Measurements from ENCODE around the gene CDC42BPB. TPM values are rescaled to one million over a fixed set of nuclear protein-coding genes. Genes with fewer than 3 reads are reported as not detected.
A peak's percentile ranks its signal among the peaks of the same experiment; 100 is the strongest.

Gene CDC42BPB
- total RNA-seq, 1 experiment from 2014 or later = 96.9 TPM

- TF ChIP-seq IRF2 (CRISPR knock-in tag; IDR thresholded peaks at IDR 0.05; ENCODE audit: borderline replicate concordance, low read depth) (no peak), ZNF219 (CRISPR knock-in tag; IDR thresholded peaks at IDR 0.05; ENCODE audit: borderline replicate concordance) (no peak), ETV6 (CRISPR knock-in tag; IDR thresholded peaks at IDR 0.05) (no peak)
- TF ChIP-seq, protein P1, sequence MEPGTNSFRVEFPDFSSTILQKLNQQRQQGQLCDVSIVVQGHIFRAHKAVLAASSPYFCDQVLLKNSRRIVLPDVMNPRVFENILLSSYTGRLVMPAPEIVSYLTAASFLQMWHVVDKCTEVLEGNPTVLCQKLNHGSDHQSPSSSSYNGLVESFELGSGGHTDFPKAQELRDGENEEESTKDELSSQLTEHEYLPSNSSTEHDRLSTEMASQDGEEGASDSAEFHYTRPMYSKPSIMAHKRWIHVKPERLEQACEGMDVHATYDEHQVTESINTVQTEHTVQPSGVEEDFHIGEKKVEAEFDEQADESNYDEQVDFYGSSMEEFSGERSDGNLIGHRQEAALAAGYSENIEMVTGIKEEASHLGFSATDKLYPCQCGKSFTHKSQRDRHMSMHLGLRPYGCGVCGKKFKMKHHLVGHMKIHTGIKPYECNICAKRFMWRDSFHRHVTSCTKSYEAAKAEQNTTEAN (CRISPR knock-in tag; IDR thresholded peaks at IDR 0.05) = no peak
Observed at GRCh38 chr14:102977475-102977874, 79.9 kb downstream of the CDC42BPB start (continued).

DNA sequence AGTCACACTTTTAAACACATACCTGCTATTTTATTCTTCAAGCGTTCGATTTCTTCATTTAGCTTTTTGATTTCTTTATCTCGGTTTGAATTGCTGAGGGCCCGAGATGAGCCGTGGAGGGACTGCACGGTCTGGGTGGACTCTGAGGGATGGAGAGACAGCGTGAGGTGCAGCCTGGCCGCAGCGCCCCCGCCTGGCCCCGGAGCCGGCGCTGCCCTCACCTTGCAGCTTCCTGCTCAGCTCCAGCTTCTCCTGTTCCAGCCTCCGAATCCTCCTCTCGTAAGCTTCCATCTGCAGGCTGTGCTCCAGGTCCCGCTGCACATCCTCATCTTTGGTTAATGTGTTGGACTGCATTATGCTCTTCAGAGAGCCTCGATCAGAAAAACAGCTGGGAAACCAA lies 81.7 kb downstream of the CDC42BPB start:
- POLR2A ChIA-PET = interaction anchor here (0.6 to 1.1 kb wide), 2 partner anchors 14 to 279 kb away, joined by 3 to 4 read pairs; no protein-coding TSS in a partner anchor
- no peak overlapping the region for H3K4me3 Mint-ChIP-seq

DNA sequence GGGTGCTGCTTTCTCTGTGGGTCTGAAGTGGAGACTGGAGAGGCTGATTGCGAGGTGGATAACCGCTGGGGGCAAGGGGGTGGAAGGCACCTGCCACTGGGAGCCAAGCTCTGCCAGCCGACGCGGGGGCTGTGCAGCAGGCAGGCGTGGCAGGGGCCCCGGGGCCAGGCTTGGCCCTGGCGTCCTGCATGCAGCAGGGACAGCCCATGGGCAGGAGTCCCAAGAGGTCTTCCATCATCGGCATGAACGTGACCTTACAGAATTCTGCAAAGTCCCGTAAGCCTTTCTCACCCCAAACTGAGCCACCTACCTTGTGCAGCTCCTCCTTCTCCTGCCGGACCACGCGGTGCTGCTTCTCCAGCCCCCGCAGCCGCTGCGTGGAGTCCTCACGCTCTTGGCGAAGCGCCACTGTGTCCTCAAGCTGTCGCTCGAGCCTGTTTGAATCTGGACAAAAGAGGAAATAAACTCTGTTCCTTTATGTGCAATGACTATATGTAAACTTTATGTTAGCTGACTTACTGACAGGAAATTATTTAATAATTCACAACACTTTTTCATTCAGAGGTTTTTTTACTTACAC lies 83.6 kb downstream of the CDC42BPB start:
- TF ChIP-seq PRRX2 (CRISPR knock-in tag; IDR thresholded peaks at IDR 0.05) (no peak), GTF2I (CRISPR knock-in tag; conservative IDR thresholded peaks at IDR 0.05) (no peak), NFE2L1 (CRISPR knock-in tag; IDR thresholded peaks at IDR 0.05) (no peak), ZNF423 (CRISPR knock-in tag; IDR thresholded peaks at IDR 0.05) (no peak), FOXJ3 (CRISPR knock-in tag; IDR thresholded peaks at IDR 0.05; ENCODE audit: borderline replicate concordance) (no peak), CBFB (CRISPR knock-in tag; IDR thresholded peaks at IDR 0.05; ENCODE audit: low read depth) (no peak)
- TF ChIP-seq, protein P2, sequence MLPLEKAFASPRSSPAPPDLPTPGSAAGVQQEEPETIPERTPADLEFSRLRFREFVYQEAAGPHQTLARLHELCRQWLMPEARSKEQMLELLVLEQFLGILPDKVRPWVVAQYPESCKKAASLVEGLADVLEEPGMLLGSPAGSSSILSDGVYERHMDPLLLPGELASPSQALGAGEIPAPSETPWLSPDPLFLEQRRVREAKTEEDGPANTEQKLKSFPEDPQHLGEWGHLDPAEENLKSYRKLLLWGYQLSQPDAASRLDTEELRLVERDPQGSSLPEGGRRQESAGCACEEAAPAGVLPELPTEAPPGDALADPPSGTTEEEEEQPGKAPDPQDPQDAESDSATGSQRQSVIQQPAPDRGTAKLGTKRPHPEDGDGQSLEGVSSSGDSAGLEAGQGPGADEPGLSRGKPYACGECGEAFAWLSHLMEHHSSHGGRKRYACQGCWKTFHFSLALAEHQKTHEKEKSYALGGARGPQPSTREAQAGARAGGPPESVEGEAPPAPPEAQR (CRISPR knock-in tag; IDR thresholded peaks at IDR 0.05) = no peak
- TF ChIP-seq, protein P3, sequence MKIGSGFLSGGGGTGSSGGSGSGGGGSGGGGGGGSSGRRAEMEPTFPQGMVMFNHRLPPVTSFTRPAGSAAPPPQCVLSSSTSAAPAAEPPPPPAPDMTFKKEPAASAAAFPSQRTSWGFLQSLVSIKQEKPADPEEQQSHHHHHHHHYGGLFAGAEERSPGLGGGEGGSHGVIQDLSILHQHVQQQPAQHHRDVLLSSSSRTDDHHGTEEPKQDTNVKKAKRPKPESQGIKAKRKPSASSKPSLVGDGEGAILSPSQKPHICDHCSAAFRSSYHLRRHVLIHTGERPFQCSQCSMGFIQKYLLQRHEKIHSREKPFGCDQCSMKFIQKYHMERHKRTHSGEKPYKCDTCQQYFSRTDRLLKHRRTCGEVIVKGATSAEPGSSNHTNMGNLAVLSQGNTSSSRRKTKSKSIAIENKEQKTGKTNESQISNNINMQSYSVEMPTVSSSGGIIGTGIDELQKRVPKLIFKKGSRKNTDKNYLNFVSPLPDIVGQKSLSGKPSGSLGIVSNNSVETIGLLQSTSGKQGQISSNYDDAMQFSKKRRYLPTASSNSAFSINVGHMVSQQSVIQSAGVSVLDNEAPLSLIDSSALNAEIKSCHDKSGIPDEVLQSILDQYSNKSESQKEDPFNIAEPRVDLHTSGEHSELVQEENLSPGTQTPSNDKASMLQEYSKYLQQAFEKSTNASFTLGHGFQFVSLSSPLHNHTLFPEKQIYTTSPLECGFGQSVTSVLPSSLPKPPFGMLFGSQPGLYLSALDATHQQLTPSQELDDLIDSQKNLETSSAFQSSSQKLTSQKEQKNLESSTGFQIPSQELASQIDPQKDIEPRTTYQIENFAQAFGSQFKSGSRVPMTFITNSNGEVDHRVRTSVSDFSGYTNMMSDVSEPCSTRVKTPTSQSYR (CRISPR knock-in tag; IDR thresholded peaks at IDR 0.05) = no peak
- Mint-ChIP-seq H3K27ac (no peak overlapping the region), H3K27me3 (ENCODE audit: low read depth) (no peaks in the 10 kb centered on the region), H3K4me1 (no peaks in the 10 kb centered on the region), H3K4me3 (no peak overlapping the region), H3K36me3 (peaks cover 58% of the 10 kb centered on the region), H3K9me3 (no peaks in the 10 kb centered on the region)
- POLR2A ChIA-PET = interaction anchor here (0.6 kb wide), 1 partner anchor 961 kb away, joined by 5 read pairs; no protein-coding TSS in a partner anchor
- ATAC-seq (no peak), DNase-seq (ENCODE audit: low spot score) (no peak)
- CTCF ChIA-PET = no interaction called here

More for the DNA sequence above, 81.7 kb downstream of the CDC42BPB start:
- TF ChIP-seq RELA (CRISPR knock-in tag; IDR thresholded peaks at IDR 0.05; ENCODE audit: borderline replicate concordance) = no peak
- no peak for TF ChIP-seq JUN (CRISPR knock-in tag; IDR thresholded peaks at IDR 0.05)
- TF ChIP-seq GTF2I (CRISPR knock-in tag; conservative IDR thresholded peaks at IDR 0.05) = no peak
- TF ChIP-seq, protein P4, sequence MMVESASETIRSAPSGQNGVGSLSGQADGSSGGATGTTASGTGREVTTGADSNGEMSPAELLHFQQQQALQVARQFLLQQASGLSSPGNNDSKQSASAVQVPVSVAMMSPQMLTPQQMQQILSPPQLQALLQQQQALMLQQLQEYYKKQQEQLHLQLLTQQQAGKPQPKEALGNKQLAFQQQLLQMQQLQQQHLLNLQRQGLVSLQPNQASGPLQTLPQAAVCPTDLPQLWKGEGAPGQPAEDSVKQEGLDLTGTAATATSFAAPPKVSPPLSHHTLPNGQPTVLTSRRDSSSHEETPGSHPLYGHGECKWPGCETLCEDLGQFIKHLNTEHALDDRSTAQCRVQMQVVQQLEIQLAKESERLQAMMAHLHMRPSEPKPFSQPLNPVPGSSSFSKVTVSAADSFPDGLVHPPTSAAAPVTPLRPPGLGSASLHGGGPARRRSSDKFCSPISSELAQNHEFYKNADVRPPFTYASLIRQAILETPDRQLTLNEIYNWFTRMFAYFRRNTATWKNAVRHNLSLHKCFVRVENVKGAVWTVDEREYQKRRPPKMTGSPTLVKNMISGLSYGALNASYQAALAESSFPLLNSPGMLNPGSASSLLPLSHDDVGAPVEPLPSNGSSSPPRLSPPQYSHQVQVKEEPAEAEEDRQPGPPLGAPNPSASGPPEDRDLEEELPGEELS (CRISPR knock-in tag; IDR thresholded peaks at IDR 0.05) = no peak
- TF ChIP-seq ZMAT4 (CRISPR knock-in tag; IDR thresholded peaks at IDR 0.05) = no peak
- TF ChIP-seq OVOL2 (CRISPR knock-in tag; IDR thresholded peaks at IDR 0.05; ENCODE audit: borderline replicate concordance) = no peak
- TF ChIP-seq ZNF396 (CRISPR knock-in tag; IDR thresholded peaks at IDR 0.05; ENCODE audit: borderline replicate concordance) = no peak
- no peak for TF ChIP-seq JAZF1 (CRISPR knock-in tag; IDR thresholded peaks at IDR 0.05)
- CTCF ChIA-PET = interaction anchor here (0.6 to 1.1 kb wide), 5 partner anchors 9 to 282 kb away, joined by 3 to 7 read pairs (median 3); no protein-coding TSS in a partner anchor
- H3K9me3 Mint-ChIP-seq = no peaks in the 10 kb centered on the region
- DNase-seq (ENCODE audit: low spot score) (no peak), ATAC-seq (peak; percentile 60; the same call in 1 of the 2 replicates)
- H3K4me1 Mint-ChIP-seq = no peaks in the 10 kb centered on the region
- H3K27me3 Mint-ChIP-seq (ENCODE audit: low read depth) = no peaks in the 10 kb centered on the region
- peaks cover 56% of the 10 kb centered on the region for H3K36me3 Mint-ChIP-seq
- no peak overlapping the region for H3K27ac Mint-ChIP-seq

All from WTC11 (cell line).